ENCODE results near the gene RBBP5.

The RBBP5 gene

DNA sequence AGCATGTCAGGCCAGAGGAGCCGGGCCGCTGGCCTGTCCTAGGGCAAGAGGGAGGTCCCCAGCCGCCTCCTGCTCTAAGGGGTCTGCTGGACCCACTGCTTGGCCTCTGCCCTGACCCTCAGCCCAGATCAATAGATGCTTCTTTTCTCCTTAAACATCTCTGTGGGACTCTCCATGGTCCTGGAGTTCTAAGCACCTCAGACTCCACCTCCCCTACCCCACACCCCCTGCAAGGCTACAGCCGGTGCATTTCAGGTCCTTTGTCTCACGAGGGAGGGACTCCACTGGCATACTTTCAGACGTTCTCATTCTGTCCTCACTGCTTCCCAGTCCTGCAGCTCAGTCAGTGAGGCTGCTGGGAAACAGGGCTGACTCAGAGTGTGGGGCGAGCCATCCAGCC, 67.8 kb downstream of the RBBP5 start:
- DNase-seq = no peak

GRCh38 chr1:205053296-205053695, 68.5 kb downstream of the RBBP5 start:
- DNase-seq = no peak

DNA sequence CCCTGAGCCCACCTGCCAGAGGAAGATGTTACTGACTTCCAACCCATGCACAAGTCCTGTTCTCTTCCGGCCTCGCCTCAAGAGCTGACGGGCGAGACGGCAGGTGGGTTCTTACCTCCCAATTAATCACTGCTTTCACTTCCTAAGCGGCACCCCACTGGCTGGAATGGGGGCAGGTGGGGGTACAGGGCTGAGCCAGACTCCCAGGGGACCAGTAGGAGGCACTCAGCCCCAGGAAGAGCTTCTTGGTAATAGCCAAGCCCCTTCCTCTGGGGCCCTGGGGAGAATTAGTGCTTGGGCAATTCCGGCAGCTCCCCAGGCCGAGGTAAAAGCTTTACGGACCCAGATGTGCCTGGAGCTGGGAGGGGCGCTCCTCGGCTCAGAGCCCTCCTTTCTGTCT, 69.1 kb downstream of the RBBP5 start:
- DNase-seq = no peak

DNA sequence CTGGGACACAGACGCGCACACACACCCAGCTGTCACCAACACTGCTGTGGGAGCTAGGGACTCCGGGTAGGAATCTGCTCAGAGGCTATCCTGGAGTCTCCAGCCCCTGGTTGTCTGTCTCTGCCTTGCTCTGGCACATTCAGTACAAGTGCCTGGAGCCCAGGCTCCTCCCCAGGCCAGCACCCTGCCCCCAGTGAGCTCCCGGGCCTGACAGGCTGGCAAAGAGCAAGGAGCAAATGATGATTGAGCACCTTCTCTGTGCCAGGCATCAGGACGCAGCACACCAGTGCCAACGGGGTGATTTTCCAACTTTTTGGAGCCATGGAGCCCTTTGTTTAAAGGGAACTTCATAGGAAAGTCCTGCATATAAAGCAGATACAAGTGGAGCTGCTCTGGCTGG, 72.3 kb downstream of the RBBP5 start:
- DNase-seq = no peak

- DNase-seq = no peak
Observed at GRCh38 chr1:205048382-205048781, 73.4 kb downstream of the RBBP5 start.

- DNase-seq = no peak
Observed at GRCh38 chr1:205047764-205048231, 74.0 kb downstream of the RBBP5 start.

GRCh38 chr1:205046870-205047269, 74.9 kb downstream of the RBBP5 start:
- DNase-seq = no peak

GRCh38 chr1:205045146-205045545, 76.6 kb downstream of the RBBP5 start:
- DNase-seq = no peak

GRCh38 chr1:205044741-205045140, 77.0 kb downstream of the RBBP5 start:
- no peak for DNase-seq

DNA sequence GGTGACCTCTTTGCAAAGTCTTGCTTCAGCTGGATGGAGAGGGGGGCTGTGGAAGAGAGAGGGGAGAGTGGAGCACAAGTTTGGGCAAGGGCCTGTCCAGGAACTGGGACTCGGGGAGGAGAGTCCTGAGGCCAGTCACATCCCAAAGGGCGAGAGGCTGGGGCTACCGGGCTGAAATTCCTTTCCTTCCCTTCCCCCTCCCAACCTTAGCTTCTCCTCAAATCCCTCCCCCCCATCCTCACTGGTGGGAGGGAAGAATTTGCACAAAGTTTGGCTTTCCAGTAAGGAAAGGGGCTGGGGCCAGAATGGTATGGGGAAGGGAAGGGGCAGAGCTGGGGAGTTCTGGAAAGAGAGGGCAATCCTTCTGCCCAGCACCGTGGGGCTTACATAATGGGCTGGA, 77.9 kb downstream of the RBBP5 start:
- no peak for DNase-seq

DNA sequence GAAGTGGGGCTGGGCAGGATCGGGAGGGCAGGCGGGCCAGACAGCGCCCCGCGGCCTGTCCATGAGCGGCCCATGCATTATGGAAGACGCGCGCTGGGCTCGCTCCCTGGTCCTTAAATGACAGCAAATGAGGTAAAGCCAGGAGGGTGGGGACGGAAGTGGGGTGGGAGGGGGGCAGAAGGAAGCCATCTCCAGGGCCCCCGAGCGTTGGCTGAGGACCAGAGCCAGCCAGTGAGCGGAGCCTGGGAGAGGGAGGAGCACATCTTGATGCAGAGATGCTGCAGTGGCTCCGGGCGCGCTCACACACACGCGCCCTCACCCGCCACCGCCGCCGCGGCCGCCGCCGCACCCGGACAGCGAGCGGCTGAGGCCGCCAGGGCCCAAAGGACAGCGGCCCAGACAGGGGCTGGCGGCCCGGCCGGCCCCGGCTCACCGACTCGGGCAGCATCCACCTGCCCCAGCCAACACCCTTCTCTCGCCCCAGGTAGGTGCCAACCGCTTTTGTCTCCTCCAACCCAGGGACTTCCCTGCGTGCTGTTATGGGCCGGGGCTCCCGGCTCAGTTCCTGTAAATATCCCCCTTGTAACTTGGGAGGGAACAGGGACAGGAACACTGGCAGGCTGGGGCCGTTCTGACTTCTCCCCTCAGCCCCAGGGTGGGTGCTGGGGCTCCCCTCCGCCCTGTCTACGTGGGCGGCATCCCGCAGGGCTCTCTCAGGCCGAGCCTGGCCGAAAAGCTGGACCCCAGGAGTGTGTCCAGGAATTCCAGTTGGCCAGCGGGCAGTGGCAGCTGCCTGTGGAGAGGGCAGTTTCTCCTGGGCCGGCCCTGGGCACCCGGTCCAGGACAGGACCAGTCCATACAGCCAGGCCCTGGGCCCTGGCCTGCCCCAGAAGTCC, 78.6 kb downstream of the RBBP5 start, which contains the start of gene CNTN2:
CNTN2 (plus strand) TSS at position 302 of the 896 bp plus-strand sequence. CDS start 9,974 bp downstream, outside the sequence.
- no peak for DNase-seq

DNA sequence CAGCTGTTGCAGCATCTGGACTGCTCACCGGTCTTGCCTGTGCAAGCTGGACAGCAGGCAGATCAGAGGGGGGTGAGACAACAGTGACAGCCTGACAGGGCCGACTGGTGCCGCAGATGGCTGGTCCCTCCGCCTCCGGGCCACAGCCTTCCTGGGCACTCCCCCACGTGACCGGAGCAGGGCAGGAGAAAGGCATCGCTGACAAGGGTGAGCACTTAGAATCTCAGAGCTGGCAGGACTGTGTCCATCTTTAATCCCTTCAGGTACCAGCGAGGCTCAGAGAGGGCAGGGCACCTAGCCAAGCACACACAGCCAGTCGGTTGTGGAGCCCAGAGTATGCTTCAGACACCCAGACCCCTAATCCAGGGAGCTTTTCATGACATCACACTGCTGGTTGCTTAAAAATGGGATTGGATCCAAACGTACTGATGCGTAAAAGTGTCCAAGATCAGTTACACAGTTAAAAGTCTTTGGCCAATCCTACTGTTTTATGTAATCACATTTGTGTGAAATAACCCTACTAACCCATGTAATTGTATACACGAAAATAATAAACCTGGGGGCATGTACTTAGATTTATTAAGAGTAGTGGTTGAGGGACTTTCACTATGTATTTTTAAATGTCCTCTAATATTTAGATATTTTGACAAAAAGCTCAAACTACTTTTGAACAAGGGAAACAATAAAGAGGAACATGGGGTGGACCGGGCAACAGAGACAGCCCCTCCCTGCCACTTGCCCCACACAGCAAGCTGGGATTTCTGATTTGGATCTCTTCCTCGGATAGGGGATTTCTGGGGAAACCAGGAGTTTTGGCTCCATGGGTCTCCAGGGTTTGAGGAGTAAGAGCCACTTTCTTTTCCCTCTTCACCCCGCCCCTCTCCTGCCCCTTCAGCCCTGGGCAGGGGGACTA, 79.5 kb downstream of the RBBP5 start:
- DNase-seq = no peak

DNA sequence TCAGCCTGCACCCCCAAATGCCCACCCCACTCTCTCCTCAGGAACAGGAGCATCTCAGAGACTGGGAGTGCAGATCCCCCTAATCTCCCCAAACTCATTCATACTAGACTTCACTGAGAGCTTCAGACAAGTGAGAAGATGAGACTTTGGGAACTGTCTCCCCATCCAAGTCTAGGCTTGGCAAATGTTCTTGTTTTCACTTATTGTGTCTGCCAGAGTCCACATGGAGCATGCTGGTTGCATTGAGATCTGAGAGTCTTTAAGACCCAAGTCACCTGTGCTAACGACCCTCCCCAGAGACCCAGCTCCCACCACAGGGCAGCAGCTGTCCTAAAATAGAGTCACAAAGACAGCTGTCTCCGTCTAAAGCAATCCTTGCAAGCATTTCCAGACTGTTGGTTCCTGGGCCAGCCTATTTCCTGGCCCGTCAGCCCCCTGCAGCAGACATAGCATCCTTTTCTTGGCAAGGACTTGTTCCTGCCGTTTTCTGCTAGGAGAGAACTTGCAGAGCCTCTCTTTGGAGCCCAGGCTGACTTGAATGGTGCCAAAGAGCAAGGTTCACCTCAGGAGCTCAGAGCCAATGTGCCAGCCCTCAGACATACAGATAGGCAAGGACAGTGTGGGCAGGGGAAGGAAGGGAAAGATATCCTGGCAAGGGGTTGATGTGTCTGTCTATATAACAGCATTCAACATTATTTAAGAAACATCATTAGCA, 80.6 kb downstream of the RBBP5 start:
- no peak for DNase-seq

GRCh38 chr1:205038132-205038786, 83.5 kb downstream of the RBBP5 start:
- DNase-seq = no peak

- DNase-seq = no peak
Observed at GRCh38 chr1:205037539-205037938, 84.2 kb downstream of the RBBP5 start.
